GF-D8 (cell line): ENCODE measurements around the gene CIAO2A.

Source experiments
- DNase-seq: peaks from one replicate; lab custom pipeline; 2025; lab: John Stamatoyannopoulos, UW

CIAO2A gene

GRCh38 chr15:64037966-64038365 is 55.7 kb downstream of the CIAO2A start:
- no peak for DNase-seq

GRCh38 chr15:64037116-64037515 is 56.5 kb downstream of the CIAO2A start:
- DNase-seq, result no peak

GRCh38 chr15:64035525-64035924 is 58.1 kb downstream of the CIAO2A start:
- DNase-seq, result no peak

GRCh38 chr15:64034519-64034918 is 59.1 kb downstream of the CIAO2A start:
- DNase-seq, result no peak

GRCh38 chr15:64032329-64032728 is 61.3 kb downstream of the CIAO2A start:
- DNase-seq, result no peak

- no peak for DNase-seq
Measured at GRCh38 chr15:64030123-64030522, 63.5 kb downstream of the CIAO2A start.

GRCh38 chr15:64029633-64030032 is 64.0 kb downstream of the CIAO2A start:
- DNase-seq, result no peak

GRCh38 chr15:64029110-64029509 is 64.5 kb downstream of the CIAO2A start:
- no peak for DNase-seq

GRCh38 chr15:64026591-64026990 is 67.0 kb downstream of the CIAO2A start:
- DNase-seq, result no peak

GRCh38 chr15:64024172-64025050 is 69.2 kb downstream of the CIAO2A start:
- DNase-seq, result no peak

GRCh38 chr15:64023220-64023619 is 70.4 kb downstream of the CIAO2A start:
- no peak for DNase-seq

GRCh38 chr15:64022571-64022970 is 71.1 kb downstream of the CIAO2A start:
- no peak for DNase-seq
